OCI-LY1 (cell line): ENCODE results near the gene EDEM2.

ENCODE experiments used
- H2AFZ ChIP-seq: fragments of 200-600 bp; sonication (generic), shearing (Covaris generic); 2 replicates; pipeline ENCODE4 v1.6.0; 2014; ENCODE audit warnings: antibody characterized with exemption, mild to moderate bottlenecking, low read length
- H3F3A ChIP-seq: fragments of 200-600 bp; sonication (generic), shearing (Covaris generic); 2 replicates; pipeline ENCODE4 v1.6.0; 2014; ENCODE audit warnings: mild to moderate bottlenecking, antibody characterized with exemption, low read length, moderate library complexity; ENCODE audit not compliant: insufficient read depth
- H3K27ac ChIP-seq: fragments of 200-600 bp; sonication (generic); 2 replicates; pipeline ENCODE4 v1.5.1; 2014; ENCODE audit warnings: low read length, mixed run types, mild to moderate bottlenecking, low read depth; ENCODE audit not compliant: poor library complexity, severe bottlenecking
- H3K27me3 ChIP-seq: fragments of 200-600 bp; sonication (generic); 2 replicates; pipeline ENCODE4 v1.6.0; 2014; ENCODE audit warnings: antibody characterized with exemption, mild to moderate bottlenecking, low read length, moderate library complexity; ENCODE audit not compliant: insufficient read depth
- H3K36me3 ChIP-seq: fragments of 200-600 bp; sonication (generic); 2 replicates; pipeline ENCODE4 v1.6.1; 2014; ENCODE audit warnings: mild to moderate bottlenecking, antibody characterized with exemption, low read length, moderate library complexity, mixed read lengths; ENCODE audit not compliant: insufficient read depth
- H3K4me1 ChIP-seq: fragments of 200-600 bp; sonication (generic); 2 replicates; pipeline ENCODE4 v1.5.1; 2014; ENCODE audit warnings: mild to moderate bottlenecking, low read length, moderate library complexity; ENCODE audit not compliant: insufficient read depth, severe bottlenecking
- H3K4me2 ChIP-seq: fragments of 200-600 bp; sonication (generic), shearing (Covaris generic); 2 replicates; pipeline ENCODE4 v1.6.1; 2014; ENCODE audit warnings: low read length
- H3K4me3 ChIP-seq: fragments of 200-600 bp; sonication (generic); 2 replicates; pipeline ENCODE4 v1.5.1; 2014; ENCODE audit warnings: low read length, low read depth, mild to moderate bottlenecking, mixed read lengths; ENCODE audit not compliant: poor library complexity, severe bottlenecking
- H3K79me2 ChIP-seq: fragments of 200-600 bp; shearing (Covaris generic); 2 replicates; pipeline ENCODE4 v1.6.1; 2016; ENCODE audit warnings: mixed run types, low read length, mixed read lengths; ENCODE audit not compliant: insufficient read depth
- H3K9ac ChIP-seq: fragments of 200-600 bp; sonication (generic), shearing (Covaris generic); 2 replicates; pipeline ENCODE4 v1.6.1; 2014; ENCODE audit warnings: mild to moderate bottlenecking, low read length, mixed read lengths
- H3K9me2 ChIP-seq: fragments of 200-600 bp; sonication (generic), shearing (Covaris generic); 2 replicates; pipeline ENCODE4 v1.6.1; 2014; ENCODE audit warnings: low read depth, mild to moderate bottlenecking, low read length, mixed read lengths
- H3K9me3 ChIP-seq: fragments of 200-600 bp; shearing (Covaris generic); 2 replicates; pipeline ENCODE4 v1.6.1; 2014; ENCODE audit warnings: low read length, mixed read lengths
- H4K20me1 ChIP-seq: fragments of 200-600 bp; sonication (generic), shearing (Covaris generic); 2 replicates; pipeline ENCODE4 v1.6.0; 2016; ENCODE audit warnings: mild to moderate bottlenecking, low read length; ENCODE audit not compliant: insufficient read depth
- EZH2 ChIP-seq: fragments of 200-600 bp; sonication (generic), shearing (Covaris generic); IDR thresholded peaks from 2 replicates; pipeline ENCODE4 v1.8.0; 2017; ENCODE audit warnings: borderline replicate concordance, mixed run types, mild to moderate bottlenecking, antibody characterized with exemption, low read length, moderate library complexity, mixed read lengths
- TF ChIP-seq, protein P1 (sequence below): fragments of 200-600 bp; sonication (generic), shearing (Covaris generic); IDR thresholded peaks from 2 replicates; pipeline ENCODE4 v1.5.1; 2017; ENCODE audit warnings: mild to moderate bottlenecking, antibody characterized with exemption, low read length, moderate library complexity, mixed read lengths

Gene EDEM2

DNA sequence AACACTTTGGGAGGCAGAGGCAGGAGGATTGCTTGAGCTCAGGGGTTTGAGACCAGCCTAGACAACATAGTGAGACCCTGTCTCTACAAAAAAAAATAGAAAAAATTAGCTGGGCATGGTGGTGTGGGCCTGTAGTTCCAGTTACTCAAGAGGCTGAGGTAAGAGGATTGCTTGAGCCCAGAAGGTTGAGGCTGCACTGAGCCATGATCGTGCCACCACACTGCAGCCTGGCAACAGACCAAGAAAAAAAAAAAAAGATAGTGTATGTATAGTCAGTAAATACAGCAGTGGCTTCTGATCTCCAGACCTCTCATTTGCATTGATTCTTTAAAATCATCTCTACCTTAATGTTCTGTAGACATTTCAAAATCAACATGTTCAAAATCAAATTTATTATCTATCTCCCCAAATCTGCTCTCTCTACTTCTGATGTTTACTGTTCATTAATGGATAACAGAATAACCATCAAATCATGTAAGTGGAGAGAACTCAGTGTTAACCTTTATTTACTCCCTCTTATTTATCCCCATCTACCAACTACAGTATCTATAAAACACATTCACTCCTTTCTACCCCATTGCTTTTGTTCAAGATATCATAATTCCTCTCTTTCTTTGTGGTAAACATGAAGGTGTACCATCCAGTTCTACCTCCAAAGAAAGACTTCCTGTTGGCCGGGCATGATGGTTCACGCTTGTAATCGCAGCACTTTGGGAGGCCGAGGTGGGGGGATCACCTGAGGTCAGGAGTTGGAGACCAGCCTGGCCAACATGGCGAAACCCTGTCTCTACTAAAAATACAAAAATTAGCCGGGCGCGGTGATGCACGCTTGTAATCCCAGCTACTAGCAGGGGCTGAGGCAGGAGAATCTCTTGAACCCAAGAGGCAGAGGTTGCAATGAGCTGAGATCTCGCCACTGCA, 32.4 kb upstream of the EDEM2 start:
- Histone ChIP-seq H3K36me3 (no peaks in the 10 kb centered on the region), H3K9me3 (no peaks in the 10 kb centered on the region), H3K4me1 (no peaks in the 10 kb centered on the region), H3K9ac (no peak overlapping the region), H3K9me2 (no peaks in the 10 kb centered on the region), H3K4me3 (no peak overlapping the region), H3K4me2 (no peak overlapping the region), H3K27ac (no peak overlapping the region), H3F3A (no peaks in the 10 kb centered on the region), H4K20me1 (no peaks in the 10 kb centered on the region), H3K79me2 (no peaks in the 10 kb centered on the region), H3K27me3 (peaks cover 4% of the 10 kb centered on the region; the same call in 1 of the 2 replicates), H2AFZ (no peak overlapping the region)
- TF ChIP-seq, protein P1, sequence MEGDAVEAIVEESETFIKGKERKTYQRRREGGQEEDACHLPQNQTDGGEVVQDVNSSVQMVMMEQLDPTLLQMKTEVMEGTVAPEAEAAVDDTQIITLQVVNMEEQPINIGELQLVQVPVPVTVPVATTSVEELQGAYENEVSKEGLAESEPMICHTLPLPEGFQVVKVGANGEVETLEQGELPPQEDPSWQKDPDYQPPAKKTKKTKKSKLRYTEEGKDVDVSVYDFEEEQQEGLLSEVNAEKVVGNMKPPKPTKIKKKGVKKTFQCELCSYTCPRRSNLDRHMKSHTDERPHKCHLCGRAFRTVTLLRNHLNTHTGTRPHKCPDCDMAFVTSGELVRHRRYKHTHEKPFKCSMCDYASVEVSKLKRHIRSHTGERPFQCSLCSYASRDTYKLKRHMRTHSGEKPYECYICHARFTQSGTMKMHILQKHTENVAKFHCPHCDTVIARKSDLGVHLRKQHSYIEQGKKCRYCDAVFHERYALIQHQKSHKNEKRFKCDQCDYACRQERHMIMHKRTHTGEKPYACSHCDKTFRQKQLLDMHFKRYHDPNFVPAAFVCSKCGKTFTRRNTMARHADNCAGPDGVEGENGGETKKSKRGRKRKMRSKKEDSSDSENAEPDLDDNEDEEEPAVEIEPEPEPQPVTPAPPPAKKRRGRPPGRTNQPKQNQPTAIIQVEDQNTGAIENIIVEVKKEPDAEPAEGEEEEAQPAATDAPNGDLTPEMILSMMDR = no peak
- TF ChIP-seq EZH2 = no peak

DNA sequence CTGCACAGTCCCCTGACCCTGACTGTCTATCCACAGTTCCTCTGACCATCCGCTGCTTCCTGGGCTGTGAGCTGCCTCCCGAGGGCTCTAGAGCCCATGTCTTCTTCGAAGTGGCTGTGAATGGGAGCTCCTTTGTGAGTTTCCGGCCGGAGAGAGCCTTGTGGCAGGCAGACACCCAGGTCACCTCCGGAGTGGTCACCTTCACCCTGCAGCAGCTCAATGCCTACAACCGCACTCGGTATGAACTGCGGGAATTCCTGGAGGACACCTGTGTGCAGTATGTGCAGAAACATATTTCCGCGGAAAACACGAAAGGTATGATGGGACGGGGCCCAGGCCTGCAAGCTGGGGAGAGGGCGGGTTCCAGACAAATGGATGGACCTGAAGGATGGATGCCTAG, 29.0 kb upstream of the EDEM2 start:
- Histone ChIP-seq H3F3A (no peaks in the 10 kb centered on the region), H2AFZ (no peak overlapping the region), H3K27ac (no peak overlapping the region), H3K27me3 (peaks cover 9% of the 10 kb centered on the region; the same call in 1 of the 2 replicates), H3K36me3 (no peaks in the 10 kb centered on the region), H4K20me1 (no peaks in the 10 kb centered on the region), H3K9me2 (no peaks in the 10 kb centered on the region), H3K4me1 (no peaks in the 10 kb centered on the region), H3K4me2 (no peak overlapping the region), H3K9ac (no peak overlapping the region), H3K9me3 (no peaks in the 10 kb centered on the region), H3K4me3 (no peak overlapping the region), H3K79me2 (no peaks in the 10 kb centered on the region)
- TF ChIP-seq, protein P1 = no peak
- TF ChIP-seq EZH2 = no peak

DNA sequence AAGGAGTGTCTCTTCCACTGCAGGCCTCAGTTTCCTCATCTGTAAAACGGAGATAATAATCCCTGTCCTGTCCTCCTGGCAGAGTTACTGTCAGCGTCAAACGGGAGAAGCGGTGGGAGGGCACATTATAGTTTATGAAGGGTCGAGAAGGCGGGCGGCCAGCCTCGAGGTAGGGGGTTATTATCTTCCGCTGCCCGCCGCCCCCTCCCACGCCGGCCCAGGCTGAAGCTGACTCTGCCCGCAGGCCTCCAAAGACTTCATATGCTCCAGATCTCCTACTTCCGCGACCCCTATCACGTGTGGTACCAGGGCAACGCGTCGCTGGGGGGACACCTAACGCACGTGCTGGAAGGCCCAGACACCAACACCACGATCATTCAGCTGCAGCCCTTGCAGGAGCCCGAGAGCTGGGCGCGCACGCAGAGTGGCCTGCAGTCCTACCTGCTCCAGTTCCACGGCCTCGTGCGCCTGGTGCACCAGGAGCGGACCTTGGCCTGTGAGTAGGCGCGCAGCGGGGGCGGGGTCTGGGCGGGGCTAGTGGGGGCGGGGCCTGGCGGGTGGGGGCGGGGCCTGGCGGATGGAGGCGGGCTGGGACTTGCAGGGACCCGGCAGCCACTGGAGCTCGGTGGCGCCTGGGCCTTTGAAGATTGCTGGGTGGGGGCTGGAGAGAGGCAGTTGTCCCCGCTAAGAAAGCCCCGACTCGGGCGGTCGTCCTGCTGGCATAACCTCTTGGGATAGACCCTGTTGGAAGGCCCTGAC, 27.5 kb upstream of the EDEM2 start:
- Histone ChIP-seq H3K4me2 (no peak overlapping the region), H3K27me3 (peaks cover 9% of the 10 kb centered on the region; the same call in 1 of the 2 replicates), H3K4me3 (no peak overlapping the region), H3K4me1 (no peaks in the 10 kb centered on the region), H4K20me1 (no peaks in the 10 kb centered on the region), H2AFZ (no peak overlapping the region), H3K9me3 (no peaks in the 10 kb centered on the region), H3K36me3 (no peaks in the 10 kb centered on the region), H3K27ac (no peak overlapping the region), H3K79me2 (no peaks in the 10 kb centered on the region), H3K9ac (no peak overlapping the region), H3K9me2 (no peaks in the 10 kb centered on the region), H3F3A (no peaks in the 10 kb centered on the region)
- TF ChIP-seq, protein P1 = no peak
- TF ChIP-seq EZH2 = no peak
